Liver (tissue), 9 donors: ENCODE data around the gene INPP4A. TPM values are rescaled to one million over a fixed set of nuclear protein-coding genes. Genes with fewer than 3 reads are reported as not detected.

Source experiments
- DNase-seq: peaks from one replicate; pipeline ENCODE4 v3.0.0-alpha.2; 2017; ENCODE audit warnings: low spot score
- H3K27ac ChIP-seq, 2 donors: one replicate each; pipeline ENCODE4 v1.7.0; 2013; ENCODE audit warnings: inconsistent platforms in 2 of 2, low read length in 2 of 2, control low read depth in 1 of 2, low read depth in 1 of 2, mild to moderate bottlenecking in 1 of 2
- H3K27me3 ChIP-seq, 4 donors: one replicate each; pipeline versions ENCODE4 v1.6.1 to v1.7.0; 2013; ENCODE audit warnings: low read length in 3 of 4, inconsistent platforms in 1 of 4, mild to moderate bottlenecking in 1 of 4, moderate library complexity in 1 of 4; ENCODE audit not compliant: control insufficient read depth in 4 of 4, insufficient read depth in 4 of 4
- H3K36me3 ChIP-seq, 4 donors: one replicate each; pipeline versions ENCODE4 v1.6.1 to v1.7.0; 2013; ENCODE audit warnings: low read length in 3 of 4, mild to moderate bottlenecking in 3 of 4, low read depth in 1 of 4, moderate library complexity in 1 of 4; ENCODE audit not compliant: control insufficient read depth in 4 of 4, insufficient read depth in 3 of 4
- H3K4me1 ChIP-seq, 4 donors: one replicate each; pipeline versions ENCODE4 v1.6.1 to v1.7.0; 2013; ENCODE audit warnings: low read length in 3 of 4, mild to moderate bottlenecking in 3 of 4, moderate library complexity in 1 of 4; ENCODE audit not compliant: control insufficient read depth in 4 of 4, insufficient read depth in 4 of 4
- H3K4me3 ChIP-seq, 3 donors: one replicate each; pipeline versions ENCODE4 v1.6.1 to v1.7.0; 2013; ENCODE audit warnings: low read length in 3 of 3, control low read depth in 1 of 3, low read depth in 1 of 3, mild to moderate bottlenecking in 1 of 3
- H3K9ac ChIP-seq, 2 donors: one replicate each; pipeline ENCODE4 v1.7.0; 2013; ENCODE audit warnings: low read length in 2 of 2, mild to moderate bottlenecking in 2 of 2, moderate library complexity in 2 of 2, control low read depth in 1 of 2, low read depth in 1 of 2
- H3K9me3 ChIP-seq, 4 donors: one replicate each; pipeline versions ENCODE4 v1.6.1 to v1.7.0; 2013; ENCODE audit warnings: low read length in 3 of 4; ENCODE audit not compliant: control insufficient read depth in 4 of 4
- EGR1 ChIP-seq, 2 donors: IDR thresholded peaks; 2 replicates each; pipeline ENCODE4 v1.6.1; 2016 to 2018; ENCODE audit warnings: antibody characterized with exemption in 2 of 2, low read depth in 2 of 2
- NR2F2 ChIP-seq: IDR thresholded peaks from 2 replicates; pipeline ENCODE4 v1.6.1; 2016; ENCODE audit warnings: antibody characterized with exemption
- RAD21 ChIP-seq, 2 donors: IDR thresholded peaks; 2 replicates each; pipeline ENCODE4 v1.6.1; 2016; ENCODE audit warnings: antibody characterized with exemption in 2 of 2, mild to moderate bottlenecking in 2 of 2
- SP1 ChIP-seq: IDR thresholded peaks from 2 replicates; pipeline ENCODE4 v1.6.1; 2018; ENCODE audit warnings: antibody characterized with exemption, mild to moderate bottlenecking
- WGBS: extraction: QIAGEN DNeasy Blood & Tissue Kit; methylation state at CpG from one replicate; pipeline ENCODE4 v1.1.7; 2013; 5-methylcytosine and 5-hydroxymethylcytosine counted together
- polyA plus RNA-seq, 2 donors: library from polyadenylated mRNA; stranded (reverse) in 1 of 2; unstranded in 1 of 2; fragments of 200-250 nt in 1 of 2; fragments of >200 nt in 1 of 2; fragmentation: Nextera tagmentation in 1 of 2; extraction: Ambion mirVana in 1 of 2; gene quantifications; one replicate each; pipeline versions ENCODE4 v1.2.1 to v1.2.3, GENCODE V29; 2013 to 2015
- total RNA-seq, 2 donors: library from RNA; depleted of rRNA; stranded (reverse); fragments of >200 nt; gene quantifications; one replicate each; pipeline ENCODE4 v1.2.3, GENCODE V29; 2014
- TF ChIP-seq, protein P1 (sequence below): IDR thresholded peaks from 2 replicates; pipeline ENCODE4 v1.6.1; 2016; ENCODE audit warnings: antibody characterized with exemption, mild to moderate bottlenecking
- TF ChIP-seq, protein P2 (sequence below): IDR thresholded peaks from 2 replicates; pipeline ENCODE4 v1.6.1; 2016; ENCODE audit warnings: antibody characterized with exemption
- TF ChIP-seq, protein P3 (sequence below): fragments of 150-350 bp; IDR thresholded peaks from 2 replicates; pipeline ENCODE4 v1.5.1; 2017; ENCODE audit warnings: improper control_type of control experiment, low read depth, low read length; ENCODE audit not compliant: missing input control
- TF ChIP-seq, protein P4 (sequence below): IDR thresholded peaks from 2 replicates; pipeline ENCODE4 v1.6.1; 2016; ENCODE audit warnings: antibody characterized with exemption
- donor health status: healthy.
- donor health status: healthy.
- donor health status: healthy.
- donor health status: healthy.
- donor health status: healthy.

The INPP4A gene
- total and polyA plus RNA-seq, 4 donors, result 2.9 to 14.9 (median 7.2) TPM

DNA sequence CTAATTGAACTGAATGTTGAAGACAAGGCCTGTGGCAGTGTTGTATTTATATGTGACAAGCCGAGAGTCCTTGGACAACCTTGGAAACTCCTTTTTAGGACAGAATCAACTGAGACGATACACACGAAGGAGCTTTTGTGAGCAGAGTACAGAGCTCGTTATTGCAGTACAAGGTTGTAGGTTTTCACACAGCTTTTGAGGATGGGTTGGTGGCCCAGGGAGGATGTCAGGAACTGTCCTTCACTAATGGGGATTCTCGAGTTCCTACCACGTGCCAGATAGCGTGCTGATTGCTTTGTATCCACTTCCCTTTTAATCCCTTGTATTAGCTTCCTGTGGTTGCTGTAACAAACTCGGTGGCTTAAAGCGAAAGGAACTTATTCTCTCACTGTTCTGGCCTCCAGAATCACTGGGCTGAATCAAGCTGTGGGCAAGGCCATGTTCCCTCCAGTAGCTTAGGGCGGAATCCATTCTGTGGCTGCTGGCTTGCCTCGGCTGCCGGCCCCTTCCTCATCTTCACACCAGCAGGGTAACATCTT is 20.2 kb downstream of the INPP4A start:
- Histone ChIP-seq H3K9ac (no peak overlapping the region), H3K27me3 (no peaks in the 10 kb centered on the region), H3K27ac (peak overlapping the region; percentile 52 to 55), H3K4me1 (peaks cover 0 to 8% (median 0%) of the 10 kb centered on the region in 4 donors), H3K4me3 (no peak overlapping the region), H3K9me3 (no peaks in the 10 kb centered on the region), H3K36me3 (no peaks in the 10 kb centered on the region)
- no peak for DNase-seq
- TF ChIP-seq RAD21 (IDR thresholded peaks at IDR 0.05), result peak in 1 of 2 donors; percentile 8
- no peak for TF ChIP-seq EGR1 (IDR thresholded peaks at IDR 0.05; ENCODE audit: low read depth in 2 of 2)
- TF ChIP-seq, protein P1, sequence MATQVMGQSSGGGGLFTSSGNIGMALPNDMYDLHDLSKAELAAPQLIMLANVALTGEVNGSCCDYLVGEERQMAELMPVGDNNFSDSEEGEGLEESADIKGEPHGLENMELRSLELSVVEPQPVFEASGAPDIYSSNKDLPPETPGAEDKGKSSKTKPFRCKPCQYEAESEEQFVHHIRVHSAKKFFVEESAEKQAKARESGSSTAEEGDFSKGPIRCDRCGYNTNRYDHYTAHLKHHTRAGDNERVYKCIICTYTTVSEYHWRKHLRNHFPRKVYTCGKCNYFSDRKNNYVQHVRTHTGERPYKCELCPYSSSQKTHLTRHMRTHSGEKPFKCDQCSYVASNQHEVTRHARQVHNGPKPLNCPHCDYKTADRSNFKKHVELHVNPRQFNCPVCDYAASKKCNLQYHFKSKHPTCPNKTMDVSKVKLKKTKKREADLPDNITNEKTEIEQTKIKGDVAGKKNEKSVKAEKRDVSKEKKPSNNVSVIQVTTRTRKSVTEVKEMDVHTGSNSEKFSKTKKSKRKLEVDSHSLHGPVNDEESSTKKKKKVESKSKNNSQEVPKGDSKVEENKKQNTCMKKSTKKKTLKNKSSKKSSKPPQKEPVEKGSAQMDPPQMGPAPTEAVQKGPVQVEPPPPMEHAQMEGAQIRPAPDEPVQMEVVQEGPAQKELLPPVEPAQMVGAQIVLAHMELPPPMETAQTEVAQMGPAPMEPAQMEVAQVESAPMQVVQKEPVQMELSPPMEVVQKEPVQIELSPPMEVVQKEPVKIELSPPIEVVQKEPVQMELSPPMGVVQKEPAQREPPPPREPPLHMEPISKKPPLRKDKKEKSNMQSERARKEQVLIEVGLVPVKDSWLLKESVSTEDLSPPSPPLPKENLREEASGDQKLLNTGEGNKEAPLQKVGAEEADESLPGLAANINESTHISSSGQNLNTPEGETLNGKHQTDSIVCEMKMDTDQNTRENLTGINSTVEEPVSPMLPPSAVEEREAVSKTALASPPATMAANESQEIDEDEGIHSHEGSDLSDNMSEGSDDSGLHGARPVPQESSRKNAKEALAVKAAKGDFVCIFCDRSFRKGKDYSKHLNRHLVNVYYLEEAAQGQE, result no peak
- TF ChIP-seq, protein P2, sequence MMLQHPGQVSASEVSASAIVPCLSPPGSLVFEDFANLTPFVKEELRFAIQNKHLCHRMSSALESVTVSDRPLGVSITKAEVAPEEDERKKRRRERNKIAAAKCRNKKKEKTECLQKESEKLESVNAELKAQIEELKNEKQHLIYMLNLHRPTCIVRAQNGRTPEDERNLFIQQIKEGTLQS, result no peak
- no peak for TF ChIP-seq NR2F2
- WGBS, result 70% methylated on average over 12 of the region's 12 CpGs

DNA sequence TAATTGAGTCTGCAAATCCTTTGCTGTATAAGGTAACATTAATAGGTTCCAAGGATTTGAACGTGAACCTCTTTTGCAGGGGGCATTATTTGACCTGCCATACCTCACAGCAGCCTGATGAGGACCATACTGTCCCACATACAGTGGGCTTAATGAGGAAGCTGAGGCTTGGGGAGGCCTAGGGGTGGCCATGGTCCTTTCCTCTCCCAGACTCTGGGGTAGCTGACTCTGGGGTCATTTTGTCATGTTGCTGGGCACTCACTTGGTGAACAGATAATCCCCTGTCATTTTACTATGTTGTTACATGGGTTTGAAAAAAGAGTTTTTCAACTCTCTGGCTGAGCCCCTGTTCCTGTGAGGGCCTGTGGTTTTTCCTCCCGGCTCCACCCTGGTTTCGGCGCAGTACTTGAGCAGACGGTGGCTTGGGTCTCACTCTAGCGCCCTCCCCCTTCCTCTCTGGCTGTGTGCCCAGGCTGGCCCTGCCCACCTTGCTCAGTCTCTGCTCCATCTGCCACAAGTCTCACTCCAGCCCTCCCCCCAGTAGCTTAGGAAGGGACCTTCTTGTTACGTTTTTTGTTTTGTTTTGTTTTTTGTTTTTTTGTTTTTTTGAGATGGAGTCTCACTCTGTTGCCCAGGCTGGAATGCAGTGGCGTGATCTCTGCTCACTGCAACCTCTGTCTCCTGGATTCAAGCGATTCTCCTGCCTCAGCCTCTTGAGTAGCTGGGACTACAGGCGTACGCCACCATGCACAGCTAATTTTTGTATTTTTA is 21.0 kb downstream of the INPP4A start:
- H3K4me3 ChIP-seq, result no peak overlapping the region
- peaks cover 0 to 8% (median 0%) of the 10 kb centered on the region in 4 donors for H3K4me1 ChIP-seq
- peak; percentile 75 for DNase-seq

More for the DNA sequence above, 21.0 kb downstream of the INPP4A start:
- no peaks in the 10 kb centered on the region for H3K9me3 ChIP-seq
- 73% methylated on average over 11 of the region's 11 CpGs for WGBS
- peak overlapping the region; percentile 52 to 55 for H3K27ac ChIP-seq
- TF ChIP-seq SP1, result peak; percentile 3
- TF ChIP-seq, protein P3, sequence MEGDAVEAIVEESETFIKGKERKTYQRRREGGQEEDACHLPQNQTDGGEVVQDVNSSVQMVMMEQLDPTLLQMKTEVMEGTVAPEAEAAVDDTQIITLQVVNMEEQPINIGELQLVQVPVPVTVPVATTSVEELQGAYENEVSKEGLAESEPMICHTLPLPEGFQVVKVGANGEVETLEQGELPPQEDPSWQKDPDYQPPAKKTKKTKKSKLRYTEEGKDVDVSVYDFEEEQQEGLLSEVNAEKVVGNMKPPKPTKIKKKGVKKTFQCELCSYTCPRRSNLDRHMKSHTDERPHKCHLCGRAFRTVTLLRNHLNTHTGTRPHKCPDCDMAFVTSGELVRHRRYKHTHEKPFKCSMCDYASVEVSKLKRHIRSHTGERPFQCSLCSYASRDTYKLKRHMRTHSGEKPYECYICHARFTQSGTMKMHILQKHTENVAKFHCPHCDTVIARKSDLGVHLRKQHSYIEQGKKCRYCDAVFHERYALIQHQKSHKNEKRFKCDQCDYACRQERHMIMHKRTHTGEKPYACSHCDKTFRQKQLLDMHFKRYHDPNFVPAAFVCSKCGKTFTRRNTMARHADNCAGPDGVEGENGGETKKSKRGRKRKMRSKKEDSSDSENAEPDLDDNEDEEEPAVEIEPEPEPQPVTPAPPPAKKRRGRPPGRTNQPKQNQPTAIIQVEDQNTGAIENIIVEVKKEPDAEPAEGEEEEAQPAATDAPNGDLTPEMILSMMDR, result no peak
- TF ChIP-seq, protein P2, result no peak
- TF ChIP-seq, protein P1, result no peak
- TF ChIP-seq, protein P4, sequence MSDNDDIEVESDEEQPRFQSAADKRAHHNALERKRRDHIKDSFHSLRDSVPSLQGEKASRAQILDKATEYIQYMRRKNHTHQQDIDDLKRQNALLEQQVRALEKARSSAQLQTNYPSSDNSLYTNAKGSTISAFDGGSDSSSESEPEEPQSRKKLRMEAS, result no peak
- H3K9ac ChIP-seq, result no peak overlapping the region
- no peaks in the 10 kb centered on the region for H3K27me3 ChIP-seq
- H3K36me3 ChIP-seq, result no peaks in the 10 kb centered on the region
